Amygdala (tissue), 56 donors: ENCODE results near the gene MYO7B.

Experiments used
- DNase-seq, 56 donors: peaks; one replicate each; lab custom pipeline; 2025; lab: John Stamatoyannopoulos, UW

MYO7B gene

DNA sequence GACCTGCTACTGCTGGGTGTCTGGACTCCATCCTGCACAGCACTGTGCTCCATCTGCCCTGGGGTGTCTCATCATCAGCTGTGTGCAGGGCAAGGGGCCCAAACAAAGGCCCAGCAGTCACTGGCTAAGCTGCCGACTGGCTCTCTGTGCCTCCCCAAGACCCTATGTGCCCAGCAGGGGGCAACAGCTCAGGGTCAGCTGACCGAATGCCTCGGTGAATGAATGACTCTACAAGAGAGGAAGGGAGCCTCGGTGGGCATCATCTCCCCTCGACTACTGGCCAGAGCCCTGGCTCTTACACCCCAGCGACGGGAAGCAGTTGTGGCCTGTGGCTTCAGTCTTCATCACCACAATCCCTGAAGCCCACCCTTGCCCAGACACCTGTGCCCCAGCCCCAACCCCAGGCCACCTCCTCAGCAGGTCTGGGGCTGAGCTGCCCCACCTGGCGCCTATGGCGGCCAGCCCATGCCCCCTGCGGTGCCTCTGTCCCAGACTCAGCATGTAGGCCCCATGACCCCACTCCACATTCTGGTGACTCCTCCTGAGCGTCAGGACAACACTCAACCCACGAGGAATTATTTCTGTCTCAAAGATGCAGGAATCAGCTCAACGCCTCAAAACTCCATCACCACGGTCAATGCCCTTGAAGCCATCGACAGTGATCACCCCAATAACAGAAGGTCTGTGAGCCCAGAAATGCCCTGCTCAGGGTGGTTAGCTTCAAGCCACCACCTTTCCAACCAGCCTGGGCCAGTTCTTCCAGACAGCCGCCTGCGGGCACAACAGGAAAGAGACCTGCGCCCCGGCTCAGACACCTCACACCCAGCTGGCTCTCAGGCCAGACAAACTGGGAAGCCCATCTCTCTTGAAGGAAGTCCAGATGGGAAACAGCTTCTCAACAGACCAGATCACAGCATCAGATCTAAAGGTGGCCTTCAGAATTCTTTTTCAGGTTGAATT is 108.9 kb downstream of the MYO7B start:
- DNase-seq = peak in 3 of 56 donors; percentile 15 to 23 (median 21)

DNA sequence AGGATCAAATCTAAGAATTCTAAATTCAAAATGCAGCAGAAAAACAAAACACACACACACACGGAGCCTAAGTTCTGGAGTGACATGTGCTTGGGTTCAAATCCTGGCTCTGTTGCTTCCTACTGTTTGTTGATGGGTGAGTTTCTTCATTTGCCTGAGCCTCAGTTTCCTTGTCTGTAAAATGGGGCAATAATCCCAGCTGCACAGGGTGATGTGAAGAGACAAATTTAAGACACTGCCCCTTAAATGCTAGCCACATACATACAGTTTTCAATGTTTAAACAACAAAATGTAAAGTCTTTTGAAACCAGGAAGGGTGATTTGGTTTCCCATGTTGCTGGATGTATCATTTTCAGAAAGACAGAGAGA is 109.5 kb downstream of the MYO7B start:
- DNase-seq = no peak

DNA sequence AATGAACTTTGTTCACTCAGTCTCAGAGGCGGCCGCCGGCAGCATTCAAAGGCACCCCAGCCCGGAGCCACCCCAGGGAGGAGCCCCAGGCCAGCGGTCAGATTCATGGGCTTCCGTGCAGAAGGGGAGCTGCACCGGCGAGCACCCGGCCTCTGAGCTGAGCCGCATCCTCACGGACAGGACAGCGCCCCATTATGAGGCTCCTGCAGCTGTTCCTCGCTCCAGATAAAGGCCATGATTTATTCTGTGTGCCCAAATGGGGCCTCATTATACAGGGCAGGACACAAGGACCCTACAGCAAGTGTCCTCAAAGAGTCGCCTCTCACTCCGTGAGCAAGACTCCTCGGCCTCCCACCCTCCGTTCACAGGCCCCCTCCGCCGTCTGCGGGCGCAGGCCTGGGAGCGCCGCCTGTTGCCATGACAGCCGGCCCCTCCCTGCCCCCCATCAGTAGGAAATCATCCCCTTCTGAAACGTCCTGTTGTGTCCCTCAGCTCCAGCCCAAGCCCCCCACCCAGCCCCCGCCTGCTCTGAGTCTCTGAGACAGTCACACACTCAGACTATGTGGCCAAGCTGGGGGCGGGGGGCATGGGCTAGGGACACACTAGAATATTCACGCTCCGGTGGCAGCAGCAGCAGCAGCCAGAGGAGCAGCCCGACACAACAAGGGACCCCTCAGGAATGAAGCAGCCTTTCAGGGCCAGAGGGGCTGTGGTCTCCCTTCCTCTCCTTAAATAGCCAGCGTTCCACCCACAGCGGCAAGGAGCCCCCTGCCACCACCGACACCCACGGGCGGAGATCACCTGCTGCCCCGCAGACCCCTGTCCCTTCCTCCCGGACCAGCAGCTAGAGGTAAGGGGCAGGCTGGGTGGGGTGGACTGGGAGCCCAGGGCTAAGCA is 110.2 kb downstream of the MYO7B start, which contains the start of gene GPR17:
GPR17 (plus strand) TSS at position 759 of the 897 bp plus-strand sequence. CDS start 4,583 bp downstream, outside the sequence.
- DNase-seq = peak in 44 of 56 donors; percentile 19 to 86 (median 67)

- no peak for DNase-seq
These were observed 111.2 kb downstream of the MYO7B start for GRCh38 chr2:127646487-127647241.

- peak in 1 of 56 donors; percentile 50 for DNase-seq
These were observed 112.0 kb downstream of the MYO7B start for GRCh38 chr2:127647242-127648190.

DNA sequence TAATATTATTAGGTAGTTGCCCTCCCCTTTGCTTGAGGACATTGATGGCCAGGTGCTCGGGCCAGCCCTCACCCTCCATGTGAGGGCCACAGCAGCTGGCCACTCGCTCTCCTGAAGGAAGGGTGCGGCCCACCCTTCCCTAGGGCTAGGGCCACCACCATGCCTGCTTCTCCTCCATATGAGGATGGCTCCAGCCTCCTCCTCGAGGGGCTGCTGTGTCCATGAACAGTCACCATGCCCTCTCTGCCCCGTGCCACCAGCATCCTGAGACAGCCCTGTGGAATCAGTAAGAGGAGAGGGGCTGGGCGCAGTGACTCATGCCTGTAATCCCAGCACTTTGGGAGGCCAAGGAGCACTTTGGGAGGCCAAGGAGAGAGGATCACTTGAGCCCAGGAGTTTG is 112.8 kb downstream of the MYO7B start:
- no peak for DNase-seq

DNA sequence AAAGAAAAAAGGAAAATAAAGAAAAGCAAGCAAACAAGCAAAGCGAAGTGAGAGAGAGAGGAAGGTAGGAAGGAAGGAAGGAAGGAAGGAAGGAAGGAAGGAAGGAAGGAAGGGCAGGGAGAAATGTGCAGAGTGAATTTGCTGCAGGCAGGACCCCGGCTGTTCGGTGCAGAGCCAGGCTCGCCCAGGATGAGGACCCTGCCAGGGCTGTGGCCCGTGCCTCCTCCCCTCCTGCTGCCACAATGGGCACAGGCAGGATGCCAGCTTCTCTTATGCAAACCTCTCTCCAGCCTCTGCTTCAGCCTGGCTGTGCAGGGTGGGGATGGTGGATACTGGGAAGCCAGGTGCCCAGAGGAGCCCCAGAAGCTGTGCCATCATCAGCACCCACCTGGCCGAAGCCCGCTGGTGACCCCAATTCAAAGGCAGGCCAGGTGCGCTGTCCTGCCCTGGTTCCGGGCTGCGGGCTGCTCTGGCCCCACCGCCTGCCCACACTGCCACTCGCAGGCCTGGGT is 113.7 kb downstream of the MYO7B start:
- DNase-seq = peak in 11 of 56 donors; percentile 22 to 38 (median 31)

GRCh38 chr2:127649684-127650040 is 114.2 kb downstream of the MYO7B start:
- peak in 53 of 56 donors; percentile 10 to 88 (median 66) for DNase-seq

GRCh38 chr2:127650041-127650784 is 114.7 kb downstream of the MYO7B start:
- DNase-seq = peak in 1 of 56 donors; percentile 10

DNA sequence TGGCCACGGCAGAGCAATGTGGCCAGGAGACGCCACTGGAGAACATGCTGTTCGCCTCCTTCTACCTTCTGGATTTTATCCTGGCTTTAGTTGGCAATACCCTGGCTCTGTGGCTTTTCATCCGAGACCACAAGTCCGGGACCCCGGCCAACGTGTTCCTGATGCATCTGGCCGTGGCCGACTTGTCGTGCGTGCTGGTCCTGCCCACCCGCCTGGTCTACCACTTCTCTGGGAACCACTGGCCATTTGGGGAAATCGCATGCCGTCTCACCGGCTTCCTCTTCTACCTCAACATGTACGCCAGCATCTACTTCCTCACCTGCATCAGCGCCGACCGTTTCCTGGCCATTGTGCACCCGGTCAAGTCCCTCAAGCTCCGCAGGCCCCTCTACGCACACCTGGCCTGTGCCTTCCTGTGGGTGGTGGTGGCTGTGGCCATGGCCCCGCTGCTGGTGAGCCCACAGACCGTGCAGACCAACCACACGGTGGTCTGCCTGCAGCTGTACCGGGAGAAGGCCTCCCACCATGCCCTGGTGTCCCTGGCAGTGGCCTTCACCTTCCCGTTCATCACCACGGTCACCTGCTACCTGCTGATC is 115.4 kb downstream of the MYO7B start:
- DNase-seq = peak in 1 of 56 donors; percentile 15

GRCh38 chr2:127651381-127651809 is 115.9 kb downstream of the MYO7B start:
- peak in 1 of 56 donors; percentile 28 for DNase-seq

DNA sequence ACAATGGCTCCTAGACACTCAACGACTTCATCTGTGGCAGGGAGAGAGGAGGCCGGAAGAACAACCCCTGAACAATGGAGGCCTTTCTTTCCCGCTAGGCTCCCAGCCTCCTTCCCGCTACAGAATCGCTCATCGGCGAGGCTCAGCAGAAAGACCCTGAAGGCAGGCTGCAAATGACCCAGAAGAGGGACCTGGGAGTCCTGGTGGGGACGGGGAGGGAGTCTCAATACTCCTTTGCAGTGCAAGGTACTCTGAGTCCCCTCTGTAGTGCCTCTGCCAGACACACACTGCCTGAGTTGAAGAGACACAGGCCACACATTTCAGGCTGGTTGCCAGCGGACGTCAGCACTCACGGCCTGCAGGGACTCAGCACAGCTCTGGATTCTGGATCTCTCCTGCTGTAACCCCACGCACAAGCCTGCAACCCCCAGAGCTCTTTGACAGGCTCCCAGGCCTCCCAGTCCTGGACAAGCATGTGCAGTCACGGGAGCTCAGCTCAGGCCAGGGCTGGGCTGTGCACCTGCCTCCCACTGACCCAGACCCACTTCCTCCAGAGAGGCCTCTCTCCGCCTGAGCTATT is 116.6 kb downstream of the MYO7B start:
- peak in 49 of 56 donors; percentile 22 to 90 (median 66) for DNase-seq

- no peak for DNase-seq
These were observed 117.4 kb downstream of the MYO7B start for GRCh38 chr2:127652786-127653357.

DNA sequence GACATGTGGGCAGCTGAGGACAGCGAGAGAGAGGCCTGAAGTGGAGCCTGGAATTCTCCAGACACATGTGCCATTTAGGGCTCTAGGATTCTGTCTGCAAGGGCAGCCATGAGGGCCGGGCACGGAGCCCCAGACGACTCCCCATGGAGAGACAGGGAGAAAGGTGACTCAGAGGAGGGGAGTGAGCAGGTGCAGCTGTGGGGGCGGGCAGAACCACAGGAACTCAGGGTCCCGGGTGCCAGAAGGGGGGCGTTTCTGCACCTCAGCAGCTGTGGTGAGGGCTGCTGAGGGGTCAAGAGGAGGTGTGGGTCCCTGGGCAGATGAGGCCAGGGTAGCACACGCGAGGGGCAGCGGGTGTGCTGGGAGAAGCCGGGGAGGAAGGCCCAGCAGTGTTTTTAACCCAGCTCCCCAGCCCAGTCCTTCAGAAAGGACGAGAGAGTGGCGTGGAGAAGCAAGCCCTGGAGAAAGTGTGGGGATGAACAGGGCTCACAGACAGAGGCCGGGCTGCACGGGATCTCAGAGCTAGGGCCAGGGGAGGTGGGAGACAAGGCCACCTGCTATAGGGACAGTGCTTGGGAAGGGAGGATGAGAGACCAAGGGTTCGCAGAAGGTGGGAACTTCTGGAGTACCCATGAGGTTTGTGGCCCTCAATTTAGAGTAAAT is 118.1 kb downstream of the MYO7B start:
- no peak for DNase-seq

DNA sequence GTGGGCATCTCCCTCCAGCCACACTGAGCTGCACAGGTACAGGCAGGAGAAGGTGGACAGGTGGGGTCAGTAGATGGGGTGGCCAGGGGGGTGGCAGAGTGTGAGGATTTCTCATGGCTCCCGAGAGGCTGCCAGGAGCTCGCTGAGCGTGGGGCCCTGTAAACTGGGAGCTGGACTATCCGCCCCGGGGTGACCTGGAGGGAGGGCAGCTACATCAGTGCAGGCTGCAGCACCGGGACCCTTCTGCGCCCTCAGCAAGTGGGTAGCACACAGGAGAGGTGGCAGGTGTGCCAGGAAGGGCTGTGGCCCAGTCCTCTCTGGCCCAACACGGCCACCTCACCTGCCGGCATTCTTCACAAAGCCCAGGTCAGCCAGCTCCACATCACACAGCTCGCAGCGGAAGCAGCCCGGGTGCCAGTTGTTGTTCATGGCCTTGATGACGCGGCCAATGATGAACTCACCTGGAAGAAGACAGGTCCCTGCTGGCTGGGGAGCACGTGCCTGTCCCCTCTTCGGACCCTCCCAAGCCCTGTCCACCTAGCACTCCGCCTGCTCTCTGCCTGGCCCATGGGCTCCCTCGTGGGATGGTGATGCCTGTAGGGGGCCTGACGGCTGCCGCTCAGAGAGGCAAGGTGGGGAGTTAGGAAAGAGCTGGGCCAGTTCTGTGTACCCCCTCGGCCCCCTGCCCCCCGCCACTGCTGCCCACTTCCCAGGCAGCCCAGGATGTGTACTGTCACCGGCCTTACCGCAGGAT is 118.8 kb downstream of the MYO7B start:
- no peak for DNase-seq

GRCh38 chr2:127654838-127655175 is 119.3 kb downstream of the MYO7B start:
- DNase-seq = no peak
